PC-9 (cell line): ENCODE results near the gene MYCN.

Source experiments
- EZH2 ChIP-seq: fragments of 200-600 bp; sonication (generic); IDR thresholded peaks from 2 replicates; pipeline ENCODE4 v1.8.0; 2017; ENCODE audit warnings: antibody characterized with exemption, low read depth
- TF ChIP-seq, protein P1 (sequence below): fragments of 200-600 bp; sonication (generic); conservative IDR thresholded peaks from 2 replicates; pipeline ENCODE4 v1.6.1; 2017; ENCODE audit warnings: mixed run types, antibody characterized with exemption, mild to moderate bottlenecking, moderate library complexity

- TF ChIP-seq, protein P1, sequence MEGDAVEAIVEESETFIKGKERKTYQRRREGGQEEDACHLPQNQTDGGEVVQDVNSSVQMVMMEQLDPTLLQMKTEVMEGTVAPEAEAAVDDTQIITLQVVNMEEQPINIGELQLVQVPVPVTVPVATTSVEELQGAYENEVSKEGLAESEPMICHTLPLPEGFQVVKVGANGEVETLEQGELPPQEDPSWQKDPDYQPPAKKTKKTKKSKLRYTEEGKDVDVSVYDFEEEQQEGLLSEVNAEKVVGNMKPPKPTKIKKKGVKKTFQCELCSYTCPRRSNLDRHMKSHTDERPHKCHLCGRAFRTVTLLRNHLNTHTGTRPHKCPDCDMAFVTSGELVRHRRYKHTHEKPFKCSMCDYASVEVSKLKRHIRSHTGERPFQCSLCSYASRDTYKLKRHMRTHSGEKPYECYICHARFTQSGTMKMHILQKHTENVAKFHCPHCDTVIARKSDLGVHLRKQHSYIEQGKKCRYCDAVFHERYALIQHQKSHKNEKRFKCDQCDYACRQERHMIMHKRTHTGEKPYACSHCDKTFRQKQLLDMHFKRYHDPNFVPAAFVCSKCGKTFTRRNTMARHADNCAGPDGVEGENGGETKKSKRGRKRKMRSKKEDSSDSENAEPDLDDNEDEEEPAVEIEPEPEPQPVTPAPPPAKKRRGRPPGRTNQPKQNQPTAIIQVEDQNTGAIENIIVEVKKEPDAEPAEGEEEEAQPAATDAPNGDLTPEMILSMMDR: no peak
- TF ChIP-seq EZH2: no peak
Observed at GRCh38 chr2:15909157-15909556, 31.2 kb upstream of the MYCN start.
